K562 (cell line): Measurements from ENCODE around the gene TPGS1. TPM values are rescaled to one million over a fixed set of nuclear protein-coding genes. Genes with fewer than 3 reads are reported as not detected.

Experiments
- BRCA1 ChIP-seq, 2 experiments: fragments of 450-650 bp in 1 of 2; sonication (generic) in 1 of 2; formaldehyde crosslinking in 1 of 2; IDR thresholded peaks; 2 replicates each; pipeline versions ENCODE4 v1.5.0 to v1.6.1; 2017 to 2020; ENCODE audit warnings: mild to moderate bottlenecking in 1 of 2, missing genetic modification reagents in 1 of 2
- BRD4 ChIP-seq: fragments of 200-600 bp; sonication (generic); IDR thresholded peaks from 2 replicates; pipeline ENCODE4 v1.6.1; 2017; ENCODE audit warnings: inconsistent platforms
- CCAR2 ChIP-seq: fragments of 200-400 bp; formaldehyde crosslinking; IDR thresholded peaks from 2 replicates; pipeline ENCODE4 v1.6.1; 2017; ENCODE audit warnings: mild to moderate bottlenecking, low read depth, low read length
- CTBP1 ChIP-seq: fragments of 450-650 bp; IDR thresholded peaks from 2 replicates; pipeline ENCODE4 v1.6.1; 2016; ENCODE audit warnings: borderline replicate concordance
- GATAD2B ChIP-seq: fragments of 450-650 bp; IDR thresholded peaks from 2 replicates; pipeline ENCODE4 v1.6.1; 2017; ENCODE audit warnings: mild to moderate bottlenecking, borderline replicate concordance
- MCM5 ChIP-seq: fragments of 450-650 bp; IDR thresholded peaks from 2 replicates; pipeline ENCODE4 v1.6.1; 2016; ENCODE audit warnings: low read depth
- MED1 ChIP-seq: sonication (generic); formaldehyde crosslinking; IDR thresholded peaks from 2 replicates; pipeline ENCODE4 v1.8.1; 2023; ENCODE audit warnings: missing genetic modification reagents, borderline replicate concordance
- MYBL2 ChIP-seq, 2 experiments: fragments of 450-650 bp in 1 of 2; sonication (generic) in 1 of 2; formaldehyde crosslinking in 1 of 2; IDR thresholded peaks; 2 replicates each; pipeline versions ENCODE4 v1.6.1 to v1.8.1; 2017 to 2022; ENCODE audit warnings: borderline replicate concordance in 1 of 2, inconsistent platforms in 1 of 2, low read depth in 1 of 2, mild to moderate bottlenecking in 1 of 2, missing genetic modification reagents in 1 of 2, moderate library complexity in 1 of 2
- NFYB ChIP-seq: IDR thresholded peaks from 2 replicates; pipeline ENCODE4 v1.6.1; 2011; ENCODE audit warnings: mild to moderate bottlenecking, moderate library complexity; ENCODE audit not compliant: insufficient read length; ENCODE audit errors: extremely low read depth
- NR2C2 ChIP-seq, 2 experiments: fragments of 200-800 bp in 1 of 2; sonication (Bioruptor generic) in 1 of 2; sonication (generic) in 1 of 2; formaldehyde crosslinking in 1 of 2; IDR thresholded peaks; 2 replicates each; pipeline versions ENCODE4 v1.6.1 to v1.8.0; 2016 to 2022; ENCODE audit warnings: mild to moderate bottlenecking in 1 of 2, missing compliant biosample characterization in 1 of 2, missing genetic modification characterization in 1 of 2, missing genetic modification reagents in 1 of 2
- NUFIP1 ChIP-seq: fragments of 450-650 bp; IDR thresholded peaks from 2 replicates; pipeline ENCODE4 v1.6.1; 2018; ENCODE audit not compliant: partially characterized antibody
- PHTF2 ChIP-seq: fragments of 250-450 bp; sonication (Bioruptor Pico); IDR thresholded peaks from 2 replicates; pipeline ENCODE4 v1.5.0; 2021; ENCODE audit warnings: mild to moderate bottlenecking
- PPARD ChIP-seq: fragments of 250-450 bp; sonication (Bioruptor Pico); IDR thresholded peaks from 2 replicates; pipeline ENCODE4 v1.8.0; 2022; ENCODE audit warnings: inconsistent platforms, mild to moderate bottlenecking, moderate library complexity
- RBBP5 ChIP-seq: fragments of 200-600 bp; sonication (generic); IDR thresholded peaks from 2 replicates; pipeline ENCODE4 v1.6.1; 2012; ENCODE audit warnings: borderline replicate concordance, mild to moderate bottlenecking, low read length, control low read depth, inconsistent platforms; ENCODE audit not compliant: insufficient read depth, poor library complexity, severe bottlenecking
- RBM25 ChIP-seq: fragments of 200-400 bp; formaldehyde crosslinking; IDR thresholded peaks from 2 replicates; pipeline ENCODE4 v1.6.1; 2018; ENCODE audit warnings: low read length, low read depth, moderate library complexity; ENCODE audit not compliant: severe bottlenecking
- SIX5 ChIP-seq, 2 experiments: IDR thresholded peaks; 2 replicates each; pipeline ENCODE4 v1.6.1; 2011; ENCODE audit warnings: low read length in 2 of 2, borderline replicate concordance in 1 of 2, low read depth in 1 of 2, mild to moderate bottlenecking in 1 of 2, moderate library complexity in 1 of 2; ENCODE audit not compliant: insufficient read depth in 1 of 2
- SMAD2 ChIP-seq: fragments of 150-350 bp; IDR thresholded peaks from 2 replicates; pipeline ENCODE4 v1.6.1; 2014; ENCODE audit warnings: low read depth, mild to moderate bottlenecking, low read length
- SMARCE1 ChIP-seq: fragments of 450-650 bp; IDR thresholded peaks from 2 replicates; pipeline ENCODE4 v1.7.1; 2016; ENCODE audit warnings: mild to moderate bottlenecking
- SRSF3 ChIP-seq: fragments of 200-400 bp; formaldehyde crosslinking; IDR thresholded peaks from 2 replicates; pipeline ENCODE4 v1.6.1; 2016; ENCODE audit warnings: mild to moderate bottlenecking, low read length, moderate library complexity; ENCODE audit not compliant: insufficient read depth
- TRIM24 ChIP-seq, 2 experiments: fragments of 450-650 bp; IDR thresholded peaks; 2 replicates each; pipeline ENCODE4 v1.6.1; 2016
- ZBTB7A ChIP-seq: IDR thresholded peaks from 2 replicates; pipeline ENCODE4 v1.6.1; 2011; ENCODE audit warnings: low read depth, mild to moderate bottlenecking, low read length, moderate library complexity, borderline replicate concordance; ENCODE audit not compliant: control insufficient read depth
- ZC3H11A ChIP-seq: IDR thresholded peaks from 2 replicates; pipeline ENCODE4 v1.6.1; 2012; ENCODE audit warnings: low read depth, low read length, improper control_type of control experiment
- ZNF561 ChIP-seq: fragments of 450-650 bp; formaldehyde crosslinking; conservative IDR thresholded peaks from 2 replicates; pipeline ENCODE4 v1.4.0; 2020; ENCODE audit warnings: mild to moderate bottlenecking, moderate library complexity
- ZNF766 ChIP-seq: fragments of 200-800 bp; sonication (Bioruptor generic); conservative IDR thresholded peaks from 2 replicates; pipeline ENCODE4 v1.6.1; 2016; ENCODE audit warnings: missing genetic modification characterization, missing compliant biosample characterization
- polyA plus RNA-seq, 8 experiments: library from polyadenylated mRNA; depleted of rRNA in 4 of 8; stranded (reverse) in 5 of 8; unstranded in 3 of 8; fragments of >200 nt; fragmentation: Nextera tagmentation in 2 of 8; fragmentation: Illumina TruSeq in 1 of 8; extraction: Ambion mirVana in 2 of 8; extraction: Trizol in 1 of 8; gene quantifications; 2 replicates each; pipeline versions ENCODE4 v1.2.1 to v1.2.3, GENCODE V29; 2011 to 2014; ENCODE audit warnings: inconsistent platforms in 1 of 8, missing spikeins in 1 of 8
- total RNA-seq, 7 experiments: library from RNA; depleted of rRNA in 6 of 7; stranded (reverse); fragments of >200 nt in 6 of 7; fragmentation: Illumina TruSeq in 2 of 7; extraction: Trizol in 2 of 7; gene quantifications; 2 replicates each; pipeline versions ENCODE4 v1.2.1 to v1.2.3, GENCODE V29; 2011 to 2021; ENCODE audit warnings: low replicate concordance in 1 of 7
- TF ChIP-seq, protein P1 (sequence below): sonication (generic); formaldehyde crosslinking; IDR thresholded peaks from 2 replicates; pipeline ENCODE4 v1.4.0; 2020; ENCODE audit warnings: mild to moderate bottlenecking, missing genetic modification reagents

TPGS1 gene
- total and polyA plus RNA-seq, 9 of the 15 experiments (the other 6 are each of a cell fraction or from before 2014, with no cell fraction given) = 0.30 to 31.6 (median 1.2) TPM; not detected in 2

DNA sequence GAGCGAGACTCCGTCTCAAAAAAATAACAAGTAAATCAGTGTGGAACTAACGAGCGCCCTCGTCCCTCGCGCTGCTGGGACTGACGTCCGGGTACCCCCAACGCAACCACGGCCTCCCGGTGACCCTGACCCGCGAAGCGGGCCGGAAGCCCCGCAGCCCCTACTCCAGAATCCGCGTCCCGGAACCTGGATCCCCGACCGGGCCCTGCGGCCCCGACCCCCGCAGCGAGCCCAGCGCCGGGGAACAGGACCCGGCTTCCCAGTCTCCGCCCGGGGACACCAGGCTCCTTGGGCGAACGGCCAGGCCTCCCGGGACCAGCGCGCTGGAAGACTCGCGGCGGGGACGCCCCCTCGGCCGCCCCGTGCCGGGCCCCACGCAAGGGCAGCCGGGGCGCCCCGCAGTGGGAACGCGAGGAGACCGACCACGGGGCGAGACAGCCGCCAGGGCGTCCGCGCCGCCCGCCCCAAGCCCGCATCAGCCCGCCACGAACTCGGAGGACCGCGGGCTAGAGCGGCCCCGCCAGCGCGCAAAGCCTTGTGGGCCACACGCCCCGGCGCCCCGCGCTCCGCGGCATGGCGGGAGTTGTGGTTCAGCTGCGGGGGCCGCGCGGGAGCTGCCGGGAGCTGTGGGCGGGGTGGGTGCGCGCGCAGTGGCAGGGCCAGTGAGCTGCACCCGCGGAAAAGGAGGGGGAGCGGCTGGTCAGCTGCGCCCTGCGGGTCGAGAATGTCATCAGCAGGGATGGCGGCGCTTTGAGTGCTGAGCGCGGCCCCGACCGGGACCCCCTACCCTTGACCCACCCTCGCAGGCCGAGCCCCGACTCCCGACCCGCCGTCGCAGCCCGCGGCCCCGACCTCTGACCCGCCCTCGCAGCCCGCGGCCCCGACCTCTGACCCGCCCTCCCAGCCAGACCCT, 18.5 kb upstream of the TPGS1 start (continued):
- TF ChIP-seq, protein P1, sequence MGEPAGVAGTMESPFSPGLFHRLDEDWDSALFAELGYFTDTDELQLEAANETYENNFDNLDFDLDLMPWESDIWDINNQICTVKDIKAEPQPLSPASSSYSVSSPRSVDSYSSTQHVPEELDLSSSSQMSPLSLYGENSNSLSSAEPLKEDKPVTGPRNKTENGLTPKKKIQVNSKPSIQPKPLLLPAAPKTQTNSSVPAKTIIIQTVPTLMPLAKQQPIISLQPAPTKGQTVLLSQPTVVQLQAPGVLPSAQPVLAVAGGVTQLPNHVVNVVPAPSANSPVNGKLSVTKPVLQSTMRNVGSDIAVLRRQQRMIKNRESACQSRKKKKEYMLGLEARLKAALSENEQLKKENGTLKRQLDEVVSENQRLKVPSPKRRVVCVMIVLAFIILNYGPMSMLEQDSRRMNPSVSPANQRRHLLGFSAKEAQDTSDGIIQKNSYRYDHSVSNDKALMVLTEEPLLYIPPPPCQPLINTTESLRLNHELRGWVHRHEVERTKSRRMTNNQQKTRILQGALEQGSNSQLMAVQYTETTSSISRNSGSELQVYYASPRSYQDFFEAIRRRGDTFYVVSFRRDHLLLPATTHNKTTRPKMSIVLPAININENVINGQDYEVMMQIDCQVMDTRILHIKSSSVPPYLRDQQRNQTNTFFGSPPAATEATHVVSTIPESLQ (CRISPR knock-in tag) = no peak
- TF ChIP-seq MED1 (CRISPR knock-in tag) = peak; percentile 73; the same call in 1 of the 2 replicates
- peak; percentile 92 for TF ChIP-seq NR2C2 (CRISPR knock-in tag; IDR thresholded peaks at IDR 0.05)
- TF ChIP-seq NR2C2 (tag; IDR thresholded peaks at IDR 0.05) = peak; percentile 98
- TF ChIP-seq PPARD (CRISPR knock-in tag) = no peak
- no peak for TF ChIP-seq MCM5
- TF ChIP-seq MYBL2 (IDR thresholded peaks at IDR 0.05; ENCODE audit: low read depth) = no peak
- no peak for TF ChIP-seq MYBL2 (CRISPR knock-in tag; IDR thresholded peaks at IDR 0.05; ENCODE audit: borderline replicate concordance)
- TF ChIP-seq SRSF3 = peak; percentile 60; the same call in 1 of the 2 replicates
- TF ChIP-seq SIX5 (IDR thresholded peaks at IDR 0.05; ENCODE audit: borderline replicate concordance in 1 of 2, insufficient read depth in 1 of 2, low read depth in 1 of 2, low read length in 2 of 2) = peak; percentile 85 to 89
- TF ChIP-seq RBBP5 = peak; percentile 62
- no peak for TF ChIP-seq NFYB
- no peak for TF ChIP-seq TRIM24 (IDR thresholded peaks at IDR 0.05)
- TF ChIP-seq NUFIP1 = no peak
- peak; percentile 97 for TF ChIP-seq GATAD2B
- no peak for TF ChIP-seq CCAR2
- TF ChIP-seq PHTF2 (CRISPR knock-in tag) = no peak
- no peak for TF ChIP-seq SMARCE1
- TF ChIP-seq ZNF766 = peak; percentile 78; the same call in 1 of the 2 replicates
- TF ChIP-seq ZNF561 (CRISPR knock-in tag) = no peak
- peak; percentile 33 for TF ChIP-seq RBM25
- peak; percentile 73; the same call in 1 of the 2 replicates for TF ChIP-seq ZBTB7A
- no peak for TF ChIP-seq BRCA1 (IDR thresholded peaks at IDR 0.05)
- TF ChIP-seq BRCA1 (CRISPR knock-in tag; IDR thresholded peaks at IDR 0.05) = no peak
- TF ChIP-seq BRD4 = no peak
- no peak for TF ChIP-seq SMAD2
- peak; percentile 81; the same call in 1 of the 2 replicates for TF ChIP-seq CTBP1
- TF ChIP-seq ZC3H11A = no peak
